B cell (primary cell): ENCODE results near the gene SPTB. TPM values are rescaled to one million over a fixed set of nuclear protein-coding genes. Genes with fewer than 3 reads are reported as not detected.

Source experiments
- ATAC-seq: fragments of 200-7000 bp; cut with Tn5 transposase; one replicate; pipeline ENCODE4 v1.10.0; 2021; ENCODE audit warnings: low read depth, mild to moderate bottlenecking, moderate number of reproducible peaks, moderate library complexity
- CTCF ChIA-PET: fragments of 350-600 bp; sonication (Branson Sonifier 250); formaldehyde crosslinking; loops from one replicate; lab custom pipeline; 2021; ENCODE audit warnings: antibody characterized with exemption, inconsistent platforms; lab: Charles Lee
- POLR2A ChIA-PET: fragments of 350-600 bp; sonication (Branson Sonifier 250); formaldehyde crosslinking; loops from one replicate; lab custom pipeline; 2021; ENCODE audit warnings: antibody characterized with exemption; lab: Charles Lee
- DNase-seq: peaks from one replicate; pipeline ENCODE4 v3.0.0; 2013
- H2AFZ ChIP-seq: 2 replicates; pipeline ENCODE4 v1.6.1; 2012; ENCODE audit warnings: mild to moderate bottlenecking, low read depth, low read length; ENCODE audit not compliant: insufficient read depth, poor library complexity, severe bottlenecking
- H3K27ac ChIP-seq, 2 donors: 1 replicate in 1 of 2; 2 replicates in 1 of 2; pipeline ENCODE4 v1.5.1; 2012 to 2013; ENCODE audit warnings: low read length in 2 of 2, mild to moderate bottlenecking in 2 of 2, moderate library complexity in 1 of 2
- H3K27me3 ChIP-seq, 4 experiments: fragments of 200-600 bp in 1 of 4; sonication (generic) in 1 of 4; replicated peaks in 1 of 4; 1 replicate in 2 of 4; 2 replicates in 2 of 4; pipeline versions ENCODE4 v1.6.1 to v1.7.0; 2013 to 2016; ENCODE audit warnings: low read length in 3 of 4, mild to moderate bottlenecking in 2 of 4, mixed read lengths in 1 of 4, moderate library complexity in 1 of 4; ENCODE audit not compliant: insufficient read depth in 4 of 4, control insufficient read depth in 3 of 4; ENCODE audit errors: control extremely low read depth in 1 of 4
- H3K36me3 ChIP-seq, 2 experiments: replicated peaks in 1 of 2; 1 replicate in 1 of 2; 2 replicates in 1 of 2; pipeline versions ENCODE4 v1.6.1 to v1.7.1; 2013; ENCODE audit warnings: low read length in 1 of 2; ENCODE audit not compliant: insufficient read depth in 2 of 2, control insufficient read depth in 1 of 2; ENCODE audit errors: control extremely low read depth in 1 of 2, extremely low read depth in 1 of 2
- H3K4me1 ChIP-seq, 2 donors: fragments of 200-600 bp in 1 of 2; sonication (generic) in 1 of 2; 1 replicate in 1 of 2; 2 replicates in 1 of 2; pipeline versions ENCODE4 v1.5.1 to v1.6.1; 2013 to 2017; ENCODE audit warnings: low read length in 2 of 2; ENCODE audit not compliant: control insufficient read depth in 2 of 2, insufficient read depth in 2 of 2
- H3K4me2 ChIP-seq: replicated peaks from 2 replicates; pipeline ENCODE3; 2012; ENCODE audit warnings: mild to moderate bottlenecking, low read depth, low read length; ENCODE audit not compliant: poor library complexity, severe bottlenecking
- H3K4me3 ChIP-seq, 5 experiments: fragments of 200-600 bp in 1 of 5; sonication (generic) in 1 of 5; 1 replicate in 3 of 5; 2 replicates in 2 of 5; pipeline versions ENCODE4 v1.5.1 to v1.7.0; 2011 to 2016; ENCODE audit warnings: low read length in 4 of 5, mild to moderate bottlenecking in 4 of 5, low read depth in 2 of 5, control low read depth in 1 of 5, moderate library complexity in 1 of 5; ENCODE audit not compliant: insufficient read depth in 1 of 5; ENCODE audit errors: control extremely low read depth in 1 of 5, extremely low read depth in 1 of 5
- H3K79me2 ChIP-seq: fragments of 200-600 bp; sonication (generic); one replicate; pipeline ENCODE4 v1.6.0; 2016; ENCODE audit warnings: low read length; ENCODE audit not compliant: control insufficient read depth, insufficient read depth
- H3K9ac ChIP-seq: fragments of 200-600 bp; sonication (generic); 2 replicates; pipeline ENCODE4 v1.6.1; 2017; ENCODE audit warnings: mild to moderate bottlenecking, low read length, moderate library complexity
- H3K9me3 ChIP-seq, 3 donors: one replicate each; pipeline versions ENCODE4 v1.6.1 to v1.7.1; 2013; ENCODE audit warnings: low read length in 2 of 3; ENCODE audit not compliant: control insufficient read depth in 2 of 3, insufficient read depth in 1 of 3; ENCODE audit errors: control extremely low read depth in 1 of 3
- H4K20me1 ChIP-seq: 2 replicates; pipeline ENCODE4 v1.6.0; 2012; ENCODE audit warnings: mild to moderate bottlenecking, low read length; ENCODE audit not compliant: insufficient read depth, control insufficient read depth, poor library complexity, severe bottlenecking
- H3K27ac Mint-ChIP-seq: one replicate; pipeline ENCODE4 v1.8.0; 2021; ENCODE audit warnings: mixed read lengths
- H3K27me3 Mint-ChIP-seq: one replicate; pipeline ENCODE4 v1.8.0; 2021; ENCODE audit warnings: mixed read lengths
- H3K4me1 Mint-ChIP-seq: one replicate; pipeline ENCODE4 v1.8.0; 2021; ENCODE audit warnings: mixed read lengths
- H3K4me3 Mint-ChIP-seq: one replicate; pipeline ENCODE4 v1.8.0; 2021; ENCODE audit warnings: mixed read lengths
- H3K9me3 Mint-ChIP-seq: one replicate; pipeline ENCODE4 v1.8.0; 2022; ENCODE audit warnings: mixed read lengths; ENCODE audit not compliant: insufficient read depth
- CTCF ChIP-seq: fragments of 200-600 bp; IDR thresholded peaks from one replicate; pipeline ENCODE4 v1.8.0; 2022; ENCODE audit warnings: antibody characterized with exemption, mild to moderate bottlenecking
- EZH2 ChIP-seq: IDR thresholded peaks from 2 replicates; pipeline ENCODE4 v1.6.1; 2012; ENCODE audit warnings: borderline replicate concordance, low read depth, mild to moderate bottlenecking, moderate library complexity, low read length; ENCODE audit not compliant: insufficient read depth, poor library complexity, severe bottlenecking
- WGBS: methylation state at CpG from one replicate; pipeline ENCODE4 v1.1.5; 2013; ENCODE audit warnings: missing lambda C conversion rate; ENCODE audit not compliant: insufficient coverage; 5-methylcytosine and 5-hydroxymethylcytosine counted together
- intact Hi-C: fragments of 100-400 bp; cut with micrococcal nuclease; formaldehyde crosslinking; loops from one replicate; pipeline ENCODE4 v1.10.0; 2022
- polyA plus RNA-seq: library from polyadenylated mRNA; depleted of rRNA; stranded (reverse); fragments of >200 nt; gene quantifications from 2 replicates; pipeline ENCODE4 v1.2.3, GENCODE V29; 2012
- total RNA-seq, 2 donors: library from RNA; stranded (reverse); fragments of 120-200 nt in 1 of 2; gene quantifications; 1 replicate in 1 of 2; 2 replicates in 1 of 2; pipeline versions ENCODE4 v1.2.3 to v1.2.4, GENCODE V29; 2013 to 2022

Gene SPTB
- total and polyA plus RNA-seq, 2 donors (not counting 1 experiment from before 2014, with no cell fraction given) = 0.12 TPM; not detected in 1

- Histone ChIP-seq H4K20me1 (no peaks in the 10 kb centered on the region), H3K4me3 (no peak overlapping the region), H3K36me3 (no peaks in the 10 kb centered on the region), H3K27ac (no peak overlapping the region), H3K79me2 (no peaks in the 10 kb centered on the region), H2AFZ (no peak overlapping the region), H3K4me2 (no peak overlapping the region), H3K9me3 (no peaks in the 10 kb centered on the region), H3K4me1 (no peaks in the 10 kb centered on the region), H3K9ac (no peak overlapping the region), H3K27me3 (no peaks in the 10 kb centered on the region)
- Mint-ChIP-seq H3K4me1 (no peaks in the 10 kb centered on the region), H3K9me3 (no peaks in the 10 kb centered on the region), H3K4me3 (no peak overlapping the region), H3K27me3 (no peaks in the 10 kb centered on the region), H3K27ac (no peak overlapping the region)
- intact Hi-C loops = no loop called here
- CTCF ChIA-PET = no interaction called here
- ATAC-seq (no peak), DNase-seq (no peak)
- POLR2A ChIA-PET = no interaction called here
- TF ChIP-seq CTCF = no peak
- TF ChIP-seq EZH2 = no peak
- 96% methylated on average over 15 of the region's 15 CpGs for WGBS
Observed at GRCh38 chr14:64741961-64742360, 137.7 kb downstream of the SPTB start.

GRCh38 chr14:64741200-64741599 lies 138.5 kb downstream of the SPTB start:
- no peak overlapping the region for H3K4me3 Mint-ChIP-seq
- no peaks in the 10 kb centered on the region for H3K4me1 ChIP-seq
- H3K4me2 ChIP-seq = no peak overlapping the region
- no peaks in the 10 kb centered on the region for H3K36me3 ChIP-seq
- H3K27ac ChIP-seq = no peak overlapping the region
- ATAC-seq (no peak), DNase-seq (no peak)
- CTCF ChIA-PET = no interaction called here
- no peaks in the 10 kb centered on the region for H3K27me3 ChIP-seq
- intact Hi-C loops = no loop called here
- H3K9ac ChIP-seq = no peak overlapping the region
- H3K27ac Mint-ChIP-seq = no peak overlapping the region
- no peaks in the 10 kb centered on the region for H4K20me1 ChIP-seq
- H3K9me3 Mint-ChIP-seq = no peaks in the 10 kb centered on the region
- H3K4me3 ChIP-seq = no peak overlapping the region
- H3K4me1 Mint-ChIP-seq = no peaks in the 10 kb centered on the region
- no peaks in the 10 kb centered on the region for H3K9me3 ChIP-seq
- H3K79me2 ChIP-seq = no peaks in the 10 kb centered on the region
- POLR2A ChIA-PET = no interaction called here
- TF ChIP-seq EZH2 = no peak
- no peak for TF ChIP-seq CTCF
- 92% methylated on average over 15 of the region's 15 CpGs for WGBS
- no peak overlapping the region for H2AFZ ChIP-seq
- no peaks in the 10 kb centered on the region for H3K27me3 Mint-ChIP-seq
